GM19193 (cell line): Measurements from ENCODE around the gene GABPB2.

Experiments
- POLR2A ChIP-seq: IDR thresholded peaks from 4 replicates; pipeline ENCODE4 v1.6.1; 2011; ENCODE audit not compliant: insufficient read depth, insufficient read length; ENCODE audit errors: extremely low read depth

Gene GABPB2

DNA sequence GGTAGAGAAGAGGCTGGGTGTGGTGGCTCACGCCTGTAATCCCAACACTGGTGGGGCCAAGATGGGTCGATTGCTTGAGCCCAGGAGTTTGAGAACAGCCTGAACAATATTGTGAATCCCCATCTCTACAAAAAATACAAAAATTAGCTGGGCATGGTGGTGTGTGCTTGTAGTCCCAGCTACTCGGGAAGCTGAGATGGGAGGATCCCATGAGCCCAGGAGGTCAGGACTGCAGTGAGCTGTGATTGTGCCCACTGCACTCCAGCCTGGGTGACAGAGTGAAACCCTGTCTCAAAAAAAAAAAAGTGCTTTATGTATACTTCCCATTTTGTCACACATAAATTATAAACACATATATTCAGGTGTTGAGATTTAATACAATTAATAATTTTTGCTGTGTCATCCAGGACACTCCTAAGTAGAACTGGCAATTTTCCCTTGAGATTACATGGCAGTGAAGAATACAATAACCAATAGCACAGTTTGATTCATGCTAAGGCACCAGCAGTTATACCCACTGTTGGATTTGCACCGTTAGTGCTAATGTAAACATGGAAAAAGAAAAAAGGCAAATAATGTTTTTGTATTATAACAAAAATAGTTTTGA, 15.5 kb downstream of the GABPB2 start:
- no peak for TF ChIP-seq POLR2A

DNA sequence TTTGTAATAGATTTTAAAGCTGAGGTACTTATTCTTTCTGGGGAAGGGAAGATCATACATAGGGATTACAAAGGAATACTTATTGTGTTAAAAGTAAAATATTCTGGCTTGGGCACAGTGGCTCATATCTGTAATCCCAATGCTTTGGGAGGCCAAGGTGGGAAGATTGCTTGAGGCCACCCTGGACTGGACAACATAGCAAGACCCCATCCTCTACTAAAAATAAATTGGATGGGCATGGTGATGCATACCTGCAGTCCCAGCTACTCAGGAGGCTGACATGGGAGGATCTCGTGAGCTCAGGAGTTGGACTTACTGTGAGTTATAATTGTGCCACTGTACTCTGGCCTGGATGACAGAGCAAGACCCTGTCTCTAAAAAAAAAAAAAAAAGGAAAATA, 27.6 kb downstream of the GABPB2 start:
- TF ChIP-seq POLR2A, result no peak

DNA sequence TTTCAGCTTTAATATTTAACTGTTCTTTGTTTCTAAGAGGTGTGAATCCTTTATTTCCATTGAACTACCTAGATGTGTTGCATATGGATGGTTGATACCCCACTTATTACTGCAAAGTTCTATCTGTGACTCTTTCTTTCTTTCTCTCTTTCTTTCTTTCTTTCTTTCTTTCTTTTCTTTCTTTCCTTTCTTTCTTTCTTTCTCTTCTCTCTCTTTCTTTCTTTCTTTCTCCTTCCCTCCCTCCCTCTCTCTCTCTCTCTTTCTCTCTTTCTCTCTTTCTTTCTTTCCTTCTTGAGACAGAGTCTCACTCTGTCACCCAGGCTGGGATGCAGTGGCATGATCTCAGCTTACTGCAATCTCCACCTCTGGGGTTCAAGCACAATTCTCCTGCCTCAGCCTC, 34.1 kb downstream of the GABPB2 start:
- TF ChIP-seq POLR2A, result no peak

DNA sequence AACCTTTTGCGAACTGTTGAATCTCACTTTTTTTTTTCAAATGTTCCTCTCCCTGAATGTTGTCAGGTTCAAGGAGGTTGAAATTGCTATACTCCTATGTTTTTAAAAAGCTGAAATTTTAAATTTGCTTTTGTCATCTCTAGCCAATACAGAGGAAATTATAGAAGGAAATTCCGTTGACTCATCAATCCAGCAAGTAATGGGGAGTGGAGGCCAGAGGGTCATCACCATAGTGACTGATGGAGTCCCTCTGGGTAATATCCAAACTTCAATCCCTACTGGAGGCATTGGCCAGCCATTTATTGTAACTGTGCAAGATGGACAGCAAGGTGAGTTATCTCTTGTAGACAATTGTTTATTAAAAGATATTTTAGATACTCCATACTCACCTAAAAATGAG, 36.3 kb downstream of the GABPB2 start:
- TF ChIP-seq POLR2A, result no peak

DNA sequence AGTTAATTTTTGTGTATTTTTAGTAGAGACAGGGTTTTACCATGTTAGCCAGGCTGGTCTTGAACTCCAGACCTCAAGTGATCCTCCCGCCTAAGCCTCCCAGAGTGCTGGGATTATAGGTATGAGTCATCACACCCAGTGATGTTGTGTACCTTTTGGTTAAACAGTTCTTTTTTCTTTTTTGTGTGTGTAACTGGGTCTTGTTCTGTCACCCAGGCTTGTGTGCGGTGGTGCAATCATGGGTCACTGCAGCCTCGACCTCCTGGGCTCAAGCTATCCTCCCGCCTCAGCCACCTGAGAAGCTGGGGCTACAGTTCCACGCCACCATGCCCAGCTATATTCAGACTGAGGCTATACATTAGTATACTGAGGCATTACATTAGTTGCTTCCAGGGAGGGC, 37.8 kb downstream of the GABPB2 start:
- no peak for TF ChIP-seq POLR2A

DNA sequence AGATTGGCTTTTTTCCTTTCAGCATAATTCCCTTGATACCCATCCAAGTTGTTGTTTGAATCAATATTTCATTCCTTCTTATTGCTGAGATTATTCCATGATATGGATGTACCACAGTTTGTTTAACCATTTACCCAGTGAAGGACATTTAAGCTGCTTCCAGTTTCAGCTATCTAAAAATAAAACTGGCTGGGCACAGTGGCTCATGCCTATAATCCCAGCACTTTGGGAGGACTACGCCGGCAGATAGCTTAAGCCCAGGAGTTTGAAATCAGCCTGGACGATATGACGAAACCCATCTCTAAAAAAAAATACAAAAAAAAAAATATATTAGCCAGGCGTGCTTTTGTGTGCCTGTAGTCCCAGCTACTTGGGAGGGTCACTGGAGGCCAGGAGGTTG, 43.3 kb downstream of the GABPB2 start:
- no peak for TF ChIP-seq POLR2A

DNA sequence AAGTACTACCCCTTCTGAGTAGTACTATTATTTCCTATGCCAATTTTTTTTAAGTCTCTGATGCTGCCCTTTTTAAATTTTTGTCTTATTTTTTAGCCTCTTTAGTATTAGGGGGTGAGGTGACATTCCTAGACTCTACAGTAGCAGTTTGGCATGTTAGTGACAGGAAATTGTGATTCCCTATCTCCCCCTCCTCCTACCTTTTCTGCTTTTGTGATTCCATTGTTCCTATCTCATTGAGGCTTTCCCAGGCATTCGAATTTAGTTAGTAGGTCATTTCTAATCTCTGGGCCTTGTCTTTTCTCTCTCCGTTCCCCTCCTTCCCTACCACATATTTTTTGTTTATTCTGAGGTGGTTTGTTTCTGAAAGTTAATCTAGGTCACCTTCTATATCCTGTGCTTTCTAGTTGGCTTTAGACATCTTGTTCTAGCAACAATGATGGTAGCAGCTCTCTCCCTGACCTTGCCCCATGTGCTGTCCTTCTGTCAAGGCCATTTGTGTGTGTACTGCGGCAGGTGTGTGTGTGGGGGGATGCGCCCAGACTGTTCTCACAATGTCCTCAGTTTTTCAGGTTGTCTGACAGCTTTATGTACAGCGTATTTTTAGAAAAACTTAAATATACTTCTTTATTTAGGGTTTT, 54.3 kb downstream of the GABPB2 start:
- TF ChIP-seq POLR2A, result no peak

DNA sequence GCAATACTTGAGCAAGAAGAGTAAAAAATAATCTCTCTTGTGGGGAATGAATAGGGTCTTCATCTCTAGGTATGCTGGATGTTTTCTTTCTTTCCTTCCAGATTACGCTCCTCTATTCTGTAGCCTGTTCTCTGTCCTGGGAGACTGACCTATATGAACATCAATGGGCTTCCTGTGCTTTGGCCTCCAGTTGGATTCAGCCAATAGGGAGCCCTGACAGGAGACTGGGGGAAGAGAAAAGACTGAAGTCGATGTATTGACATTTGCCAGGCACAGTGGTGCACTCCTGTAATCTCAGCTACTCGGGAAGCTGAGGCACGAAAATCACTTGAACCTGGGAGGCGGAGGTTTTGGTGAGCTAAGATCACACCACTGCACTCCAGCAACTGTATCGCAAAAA, 58.2 kb downstream of the GABPB2 start:
- TF ChIP-seq POLR2A, result no peak

DNA sequence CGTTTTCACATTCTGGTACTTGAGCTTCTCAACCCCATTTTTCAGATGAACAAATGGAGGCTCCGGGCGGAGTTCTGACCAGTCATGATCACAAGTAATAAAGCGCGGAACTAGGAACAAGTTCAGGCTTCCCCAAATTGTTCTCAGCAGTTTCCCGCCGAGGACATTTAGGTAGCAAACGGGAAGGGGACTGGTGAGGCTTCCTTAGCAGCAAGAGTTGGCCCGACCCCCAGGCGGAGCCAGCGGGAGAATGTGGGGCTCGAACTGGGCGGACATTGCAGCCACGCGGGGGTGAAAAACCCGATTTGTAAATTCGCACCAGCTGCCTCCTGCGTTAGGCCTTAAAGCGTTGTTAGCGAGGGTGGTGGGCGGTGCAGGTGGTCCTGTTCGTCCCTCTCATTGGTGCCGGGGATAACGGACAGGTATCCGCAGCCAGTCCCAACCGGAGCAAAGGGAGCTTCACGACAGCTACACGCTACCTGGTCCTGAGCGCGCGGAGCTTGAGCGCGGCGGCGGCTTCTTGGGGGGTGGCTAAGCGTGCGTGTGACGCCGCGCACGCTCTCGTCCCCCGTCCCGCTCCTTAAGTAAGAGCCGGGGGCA, 60.5 kb downstream of the GABPB2 start:
- no peak for TF ChIP-seq POLR2A

DNA sequence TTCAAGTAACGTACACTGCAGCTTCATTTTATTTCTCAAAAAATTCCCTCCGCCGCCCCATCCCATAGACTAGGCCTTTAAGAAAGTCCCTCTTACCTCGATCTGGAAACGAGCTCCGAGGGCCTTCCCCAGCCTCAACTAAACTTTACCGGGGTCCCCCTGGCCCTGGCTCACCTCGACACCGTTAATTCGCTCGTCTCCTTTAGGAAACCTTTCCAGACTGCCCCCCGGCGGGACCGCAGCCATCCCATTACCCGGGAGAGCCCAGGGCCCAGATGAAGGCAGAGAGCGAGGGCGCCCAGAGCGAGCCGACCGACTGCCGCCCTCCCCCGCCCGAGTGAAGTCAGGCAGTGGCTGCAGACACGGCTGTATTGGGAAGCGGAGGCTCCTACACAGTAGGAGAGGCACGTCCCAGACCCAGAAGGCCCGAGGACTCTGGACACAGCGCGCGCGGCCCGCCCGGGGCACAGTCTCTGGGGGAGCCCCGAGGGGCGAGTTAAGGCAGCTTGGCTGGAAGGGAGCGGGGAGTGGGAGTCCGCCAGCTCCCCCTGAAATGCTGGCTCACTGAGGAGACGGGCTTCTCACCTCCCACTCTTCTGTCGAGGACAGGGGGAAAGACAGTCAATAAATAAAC, 61.3 kb downstream of the GABPB2 start:
- no peak for TF ChIP-seq POLR2A

DNA sequence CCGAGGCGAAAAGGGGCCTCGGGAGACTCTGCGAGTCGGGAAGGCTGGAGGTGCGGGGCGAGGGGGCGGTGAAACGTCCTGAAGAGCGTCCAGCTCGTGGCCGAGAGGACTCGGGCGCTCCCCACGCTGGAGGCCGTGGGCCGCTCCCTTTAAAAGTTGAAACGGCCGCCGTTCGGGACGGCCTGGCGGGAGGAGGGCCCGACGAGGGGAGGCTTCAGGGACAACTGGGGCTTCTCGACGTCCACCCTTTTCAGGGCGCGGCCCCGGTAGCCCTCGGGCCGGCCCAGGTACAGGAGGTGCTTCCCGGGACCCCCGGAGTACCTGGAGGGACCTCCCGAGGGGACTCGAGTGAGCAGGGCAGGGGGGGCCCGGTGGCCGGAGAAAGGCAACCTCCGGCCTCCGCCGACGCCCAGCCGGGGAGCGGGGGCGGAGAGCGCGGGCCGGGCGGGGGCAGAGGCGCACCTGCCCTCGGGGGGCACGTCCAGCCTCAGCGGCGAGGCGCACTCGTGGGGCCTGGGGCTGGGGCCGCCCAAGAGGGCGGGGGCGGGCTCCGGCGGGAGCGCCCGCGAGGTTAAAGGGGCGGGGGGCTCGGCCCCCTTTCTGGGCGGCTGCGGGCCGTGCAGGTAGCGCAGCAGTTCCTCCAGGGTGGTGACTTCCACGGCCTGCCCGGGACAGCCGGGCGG, 61.9 kb downstream of the GABPB2 start:
- TF ChIP-seq POLR2A, result no peak

DNA sequence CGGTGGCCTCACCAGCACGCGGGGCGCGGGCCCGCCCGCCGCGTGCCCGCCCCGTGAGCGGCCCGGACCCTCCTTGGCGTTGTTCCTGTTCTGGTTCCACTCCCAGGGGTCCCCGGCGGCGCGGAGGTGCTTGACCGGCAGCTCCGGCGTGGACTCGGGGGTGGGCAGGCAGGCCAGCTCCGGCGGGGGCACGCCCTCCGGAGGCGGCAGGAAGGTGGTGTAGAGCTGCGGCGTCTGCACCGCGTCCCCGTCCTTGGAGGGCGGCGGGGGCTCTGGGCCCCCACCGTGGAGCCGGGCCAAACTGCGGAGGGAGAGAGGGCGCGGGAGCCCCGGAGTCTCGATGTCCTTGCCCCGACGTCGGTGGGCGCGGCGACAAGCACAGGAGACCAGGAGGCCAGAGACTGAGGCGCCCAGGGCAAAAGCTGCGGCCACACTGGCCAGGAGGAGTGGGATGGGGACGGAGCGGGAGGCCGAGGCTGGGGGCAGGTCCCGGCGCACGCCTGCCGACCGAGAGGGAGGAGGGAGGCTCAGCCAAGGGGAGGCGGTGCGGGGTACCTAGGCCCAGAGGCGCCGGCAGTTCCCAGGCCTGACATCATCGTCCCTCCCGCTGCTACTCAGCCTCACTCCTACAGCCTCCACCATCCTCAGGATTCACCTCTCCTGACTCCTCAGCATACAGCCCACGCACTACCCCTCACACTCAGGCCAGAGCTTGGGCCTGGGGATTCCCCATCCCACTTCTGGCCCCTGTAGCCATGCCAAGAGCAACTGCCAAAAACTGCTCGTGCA, 62.7 kb downstream of the GABPB2 start:
- TF ChIP-seq POLR2A, result no peak

DNA sequence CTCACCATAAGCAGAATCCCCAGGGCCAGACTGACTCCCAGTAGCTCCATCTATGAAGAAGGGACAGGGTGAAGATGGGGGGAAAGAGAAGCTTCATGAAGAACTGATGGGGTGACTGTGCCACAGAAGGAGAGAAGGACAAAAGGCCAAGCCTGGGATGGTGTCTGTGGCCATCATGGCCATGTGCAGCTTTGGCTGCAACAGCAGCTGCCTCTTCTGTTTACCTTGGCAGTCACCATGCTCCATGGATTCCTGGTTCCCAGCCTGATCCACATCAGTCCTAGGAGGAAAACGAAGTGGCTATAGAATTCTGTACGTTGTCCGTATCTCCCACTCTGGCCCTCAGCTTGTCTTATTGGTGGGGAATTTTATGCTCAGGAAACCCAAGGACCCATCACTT, 63.8 kb downstream of the GABPB2 start:
- TF ChIP-seq POLR2A, result no peak

DNA sequence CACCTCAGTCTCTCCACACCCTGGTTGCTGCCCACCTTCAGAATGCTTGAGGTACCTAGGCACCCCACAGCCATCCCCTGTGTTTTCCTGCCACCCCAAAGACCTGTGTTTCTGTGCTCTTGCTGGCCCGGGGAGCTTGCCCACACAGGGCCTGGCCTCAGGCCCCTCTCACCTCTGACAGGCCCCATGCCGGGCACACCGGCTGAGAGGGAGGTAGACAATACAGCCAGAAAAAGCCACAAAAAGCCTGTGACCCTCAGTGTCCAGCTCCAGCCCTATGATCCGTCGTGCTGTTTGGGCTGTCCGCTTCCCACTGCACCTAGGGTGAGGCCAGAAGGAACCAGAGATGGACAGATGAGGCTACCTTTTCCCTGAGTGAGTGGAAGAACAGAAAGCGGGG, 64.4 kb downstream of the GABPB2 start:
- no peak for TF ChIP-seq POLR2A
